ENCODE data around the gene ACP5. TPM values are rescaled to one million over a fixed set of nuclear protein-coding genes. Genes with fewer than 3 reads are reported as not detected.
A peak's percentile ranks its signal among the peaks of the same experiment; 100 is the strongest.
"Not testable (repeated sequence)": the region's sequence is repeated elsewhere in the genome, so short reads cannot be mapped to it uniquely, and the experiment has no call there.

Gene ACP5
- 24.0 and 55.1 TPM in 2 replicates for total RNA-seq (2014; rRNA removed; shearing (Covaris generic); ENCODE audit: low replicate concordance)

GRCh38 chr19:11577451-11578257 is at the start of gene ACP5:
TSS of gene ACP5 (minus strand) at chr19:11577645. CDS start at chr19:11577317, 328 bp downstream.
- H4K20me1 ChIP-seq (ENCODE audit: insufficient read depth, low read depth, low read length) = no peaks in the 10 kb centered on the region
- peaks cover 48% of the 10 kb centered on the region for H3K4me1 ChIP-seq (ENCODE audit: low read length)
- no peak for DNase-seq
- peak within 1 kb of the TSS; percentile 55 for H3K4me2 ChIP-seq (ENCODE audit: low read depth, low read length, poor library complexity, severe bottlenecking)
- no peaks in the 10 kb centered on the region for H3K9me3 ChIP-seq (ENCODE audit: low read length)
- peak within 1 kb of the TSS; percentile 53 for H3K27ac ChIP-seq (ENCODE audit: low read length)
- H2AFZ ChIP-seq (ENCODE audit: low read length) = no peak within 1 kb of the TSS; the same call in 1 of the 2 replicates
- H3K4me3 ChIP-seq (ENCODE audit: low read length) = peak within 1 kb of the TSS; percentile 54
- peak within 1 kb of the TSS; percentile 68 for H3K9ac ChIP-seq (ENCODE audit: low read length)
- H3K36me3 ChIP-seq (ENCODE audit: insufficient read depth, low read length) = no peaks in the 10 kb centered on the region
- no peaks in the 10 kb centered on the region for H3K79me2 ChIP-seq (ENCODE audit: low read length)
- H3K9me2 ChIP-seq (replicated peaks; ENCODE audit: insufficient read depth, low read length) = no peaks in the 10 kb centered on the region
- H3K27me3 ChIP-seq (ENCODE audit: low read length) = no peaks in the 10 kb centered on the region

GRCh38 chr19:11626252-11626651 is 48.8 kb upstream of the ACP5 start:
- no peak overlapping the region for H3K27ac ChIP-seq (ENCODE audit: low read length)
- no peaks in the 10 kb centered on the region for H3K27me3 ChIP-seq (ENCODE audit: low read length)
- no peaks in the 10 kb centered on the region for H4K20me1 ChIP-seq (ENCODE audit: insufficient read depth, low read depth, low read length)
- no peaks in the 10 kb centered on the region for H3K36me3 ChIP-seq (ENCODE audit: insufficient read depth, low read length)
- no peaks in the 10 kb centered on the region for H3K9me3 ChIP-seq (ENCODE audit: low read length)
- no peak for DNase-seq
- H3K9me2 ChIP-seq (replicated peaks; ENCODE audit: insufficient read depth, low read length) = no peaks in the 10 kb centered on the region
- H3K4me3 ChIP-seq (ENCODE audit: low read length) = no peak overlapping the region
- H3K4me1 ChIP-seq (ENCODE audit: low read length) = peaks cover 18% of the 10 kb centered on the region
- no peak overlapping the region for H3K4me2 ChIP-seq (ENCODE audit: low read depth, low read length, poor library complexity, severe bottlenecking)
- H3K79me2 ChIP-seq (ENCODE audit: low read length) = no peaks in the 10 kb centered on the region
- H2AFZ ChIP-seq (ENCODE audit: low read length) = no peak overlapping the region
- H3K9ac ChIP-seq (ENCODE audit: low read length) = no peak overlapping the region

GRCh38 chr19:11624069-11624463 is 46.6 kb upstream of the ACP5 start:
- H3K4me1 ChIP-seq (ENCODE audit: low read length) = peaks cover 18% of the 10 kb centered on the region
- peak overlapping the region; percentile 57; the same call in 1 of the 2 replicates for H3K4me3 ChIP-seq (ENCODE audit: low read length)
- H3K79me2 ChIP-seq (ENCODE audit: low read length) = no peaks in the 10 kb centered on the region
- H3K9me3 ChIP-seq (ENCODE audit: low read length) = no peaks in the 10 kb centered on the region
- no peaks in the 10 kb centered on the region for H3K27me3 ChIP-seq (ENCODE audit: low read length)
- peak overlapping the region; percentile 63 for H3K4me2 ChIP-seq (ENCODE audit: low read depth, low read length, poor library complexity, severe bottlenecking)
- H4K20me1 ChIP-seq (ENCODE audit: insufficient read depth, low read depth, low read length) = no peaks in the 10 kb centered on the region
- no peak overlapping the region for H3K9ac ChIP-seq (ENCODE audit: low read length)
- H3K27ac ChIP-seq (ENCODE audit: low read length) = no peak overlapping the region
- H2AFZ ChIP-seq (ENCODE audit: low read length) = no peak overlapping the region
- peaks cover 12% of the 10 kb centered on the region; the same call in 1 of the 2 replicates for H3K36me3 ChIP-seq (ENCODE audit: insufficient read depth, low read length)
- no peak for DNase-seq
- H3K9me2 ChIP-seq (replicated peaks; ENCODE audit: insufficient read depth, low read length) = no peaks in the 10 kb centered on the region

- H3K27me3 ChIP-seq (ENCODE audit: low read length); H3K9me3 ChIP-seq (ENCODE audit: low read length); H4K20me1 ChIP-seq (ENCODE audit: insufficient read depth, low read depth, low read length); H3K4me3 ChIP-seq (ENCODE audit: low read length); H3K27ac ChIP-seq (ENCODE audit: low read length); H3K9me2 ChIP-seq (replicated peaks; ENCODE audit: insufficient read depth, low read length); DNase-seq; H2AFZ ChIP-seq (ENCODE audit: low read length); H3K79me2 ChIP-seq (ENCODE audit: low read length); H3K9ac ChIP-seq (ENCODE audit: low read length); H3K4me2 ChIP-seq (ENCODE audit: low read depth, low read length, poor library complexity, severe bottlenecking): not testable (repeated sequence)
- peaks cover 27% of the 10 kb centered on the region for H3K36me3 ChIP-seq (ENCODE audit: insufficient read depth, low read length)
- peaks cover 18% of the 10 kb centered on the region for H3K4me1 ChIP-seq (ENCODE audit: low read length)
Measured at GRCh38 chr19:11622401-11622800, 45.0 kb upstream of the ACP5 start.

- H3K36me3 ChIP-seq (ENCODE audit: insufficient read depth, low read length) = peaks cover 41% of the 10 kb centered on the region
- no peak overlapping the region for H3K4me2 ChIP-seq (ENCODE audit: low read depth, low read length, poor library complexity, severe bottlenecking)
- H3K4me3 ChIP-seq (ENCODE audit: low read length) = no peak overlapping the region
- no peaks in the 10 kb centered on the region for H3K79me2 ChIP-seq (ENCODE audit: low read length)
- H3K4me1 ChIP-seq (ENCODE audit: low read length) = peaks cover 18% of the 10 kb centered on the region
- H4K20me1 ChIP-seq (ENCODE audit: insufficient read depth, low read depth, low read length) = no peaks in the 10 kb centered on the region
- H3K9me2 ChIP-seq (replicated peaks; ENCODE audit: insufficient read depth, low read length) = no peaks in the 10 kb centered on the region
- H2AFZ ChIP-seq (ENCODE audit: low read length) = no peak overlapping the region
- H3K27ac ChIP-seq (ENCODE audit: low read length) = no peak overlapping the region
- H3K9ac ChIP-seq (ENCODE audit: low read length) = no peak overlapping the region
- no peaks in the 10 kb centered on the region for H3K27me3 ChIP-seq (ENCODE audit: low read length)
- no peak for DNase-seq
- peaks cover 4% of the 10 kb centered on the region for H3K9me3 ChIP-seq (ENCODE audit: low read length)
Measured at GRCh38 chr19:11620553-11620952, 43.1 kb upstream of the ACP5 start.

- no peaks in the 10 kb centered on the region for H4K20me1 ChIP-seq (ENCODE audit: insufficient read depth, low read depth, low read length)
- peaks cover 66% of the 10 kb centered on the region for H3K36me3 ChIP-seq (ENCODE audit: insufficient read depth, low read length)
- H3K4me3 ChIP-seq (ENCODE audit: low read length) = no peak overlapping the region
Measured at GRCh38 chr19:11617180-11618062, 40.0 kb upstream of the ACP5 start.

GRCh38 chr19:11612816-11613511 is 35.5 kb upstream of the ACP5 start:
- H3K27me3 ChIP-seq (ENCODE audit: low read length) = no peaks in the 10 kb centered on the region
- no peaks in the 10 kb centered on the region for H3K9me2 ChIP-seq (replicated peaks; ENCODE audit: insufficient read depth, low read length)
- H4K20me1 ChIP-seq (ENCODE audit: insufficient read depth, low read depth, low read length) = no peaks in the 10 kb centered on the region
- DNase-seq = no peak
- H3K4me2 ChIP-seq (ENCODE audit: low read depth, low read length, poor library complexity, severe bottlenecking) = no peak overlapping the region
- no peak overlapping the region for H3K4me3 ChIP-seq (ENCODE audit: low read length)
- H3K9me3 ChIP-seq (ENCODE audit: low read length) = peaks cover 4% of the 10 kb centered on the region
- H3K27ac ChIP-seq (ENCODE audit: low read length) = no peak overlapping the region
- H3K79me2 ChIP-seq (ENCODE audit: low read length) = peaks cover 19% of the 10 kb centered on the region
- no peak overlapping the region for H3K9ac ChIP-seq (ENCODE audit: low read length)
- no peak overlapping the region for H2AFZ ChIP-seq (ENCODE audit: low read length)
- H3K4me1 ChIP-seq (ENCODE audit: low read length) = no peaks in the 10 kb centered on the region
- H3K36me3 ChIP-seq (ENCODE audit: insufficient read depth, low read length) = peaks cover 44% of the 10 kb centered on the region

More at GRCh38 chr19:11617180-11618062, 40.0 kb upstream of the ACP5 start:
- peaks cover 4% of the 10 kb centered on the region for H3K9me3 ChIP-seq (ENCODE audit: low read length)
- no peaks in the 10 kb centered on the region for H3K9me2 ChIP-seq (replicated peaks; ENCODE audit: insufficient read depth, low read length)
- DNase-seq = no peak
- H3K79me2 ChIP-seq (ENCODE audit: low read length) = peaks cover 2% of the 10 kb centered on the region; the same call in 1 of the 2 replicates
- no peak overlapping the region for H3K9ac ChIP-seq (ENCODE audit: low read length)
- H3K27me3 ChIP-seq (ENCODE audit: low read length) = no peaks in the 10 kb centered on the region
- H3K4me1 ChIP-seq (ENCODE audit: low read length) = no peaks in the 10 kb centered on the region
- H3K4me2 ChIP-seq (ENCODE audit: low read depth, low read length, poor library complexity, severe bottlenecking) = no peak overlapping the region
- H2AFZ ChIP-seq (ENCODE audit: low read length) = no peak overlapping the region
- no peak overlapping the region for H3K27ac ChIP-seq (ENCODE audit: low read length)

All from Karpas-422 (cell line).